GM15510 (cell line): ENCODE measurements around the gene ELK4.

ENCODE experiments used
- POLR2A ChIP-seq: IDR thresholded peaks from 3 replicates; pipeline ENCODE4 v1.6.1; 2011; ENCODE audit warnings: borderline replicate concordance; ENCODE audit not compliant: insufficient read length; ENCODE audit errors: extremely low read depth

The ELK4 gene

GRCh38 chr1:205577874-205578658 is 53.7 kb downstream of the ELK4 start:
- TF ChIP-seq POLR2A: no peak

- no peak for TF ChIP-seq POLR2A
These were observed 54.7 kb downstream of the ELK4 start for GRCh38 chr1:205576805-205577761.

GRCh38 chr1:205576011-205576410 is 55.8 kb downstream of the ELK4 start:
- TF ChIP-seq POLR2A: no peak

GRCh38 chr1:205575294-205575885 is 56.4 kb downstream of the ELK4 start:
- no peak for TF ChIP-seq POLR2A

- TF ChIP-seq POLR2A: no peak
These were observed 59.4 kb downstream of the ELK4 start for GRCh38 chr1:205572421-205572820.

- TF ChIP-seq POLR2A: no peak
These were observed 60.1 kb downstream of the ELK4 start for GRCh38 chr1:205571747-205572146.

- no peak for TF ChIP-seq POLR2A
These were observed 60.8 kb downstream of the ELK4 start for GRCh38 chr1:205570796-205571537.

- TF ChIP-seq POLR2A: no peak
These were observed 61.7 kb downstream of the ELK4 start for GRCh38 chr1:205570173-205570501.

- no peak for TF ChIP-seq POLR2A
These were observed 62.2 kb downstream of the ELK4 start for GRCh38 chr1:205569411-205570172.

GRCh38 chr1:205568469-205569361 is 63.1 kb downstream of the ELK4 start:
- no peak for TF ChIP-seq POLR2A

- no peak for TF ChIP-seq POLR2A
These were observed 63.7 kb downstream of the ELK4 start for GRCh38 chr1:205568135-205568468.

GRCh38 chr1:205567716-205568115 is 64.1 kb downstream of the ELK4 start:
- no peak for TF ChIP-seq POLR2A

GRCh38 chr1:205565799-205566198 is 66.0 kb downstream of the ELK4 start:
- TF ChIP-seq POLR2A: no peak
